ENCODE results near the gene MIGA2.
"Not testable (repeated sequence)": the region's sequence is repeated elsewhere in the genome, so short reads cannot be mapped to it uniquely, and the experiment has no call there.

The MIGA2 gene

GRCh38 chr9:129111528-129112151, 75.2 kb downstream of the MIGA2 start:
- peak overlapping the region; percentile 86 for H3K4me3 ChIP-seq (ENCODE audit: low read depth, low read length)
- TF ChIP-seq CTCF (IDR thresholded peaks at IDR 0.05; ENCODE audit: low read depth, low read length, missing control alignments): no peak
- no peak for DNase-seq (ENCODE audit: low read depth)
- in situ Hi-C loops (cut with HindIII; ENCODE audit: low sequenced_read_pairs): no loop called here

- in situ Hi-C loops (cut with HindIII; ENCODE audit: low sequenced_read_pairs); DNase-seq (ENCODE audit: low read depth): not testable (repeated sequence)
- peak overlapping the region; percentile 86 for H3K4me3 ChIP-seq (ENCODE audit: low read depth, low read length)
Observed at GRCh38 chr9:129112526-129112925, 76.1 kb downstream of the MIGA2 start.

- in situ Hi-C loops (cut with HindIII; ENCODE audit: low sequenced_read_pairs): no loop called here
- no peak for TF ChIP-seq CTCF (IDR thresholded peaks at IDR 0.05; ENCODE audit: low read depth, low read length, missing control alignments)
Observed at GRCh38 chr9:129113645-129114304, 77.3 kb downstream of the MIGA2 start.

GRCh38 chr9:129118799-129119198, 82.4 kb downstream of the MIGA2 start:
- TF ChIP-seq CTCF (IDR thresholded peaks at IDR 0.05; ENCODE audit: low read depth, low read length, missing control alignments): no peak
- H3K4me3 ChIP-seq (ENCODE audit: low read depth, low read length): no peak overlapping the region
- no peak for DNase-seq (ENCODE audit: low read depth)
- in situ Hi-C loops (cut with HindIII; ENCODE audit: low sequenced_read_pairs): no loop called here

More at GRCh38 chr9:129113645-129114304, 77.3 kb downstream of the MIGA2 start:
- no peak overlapping the region for H3K4me3 ChIP-seq (ENCODE audit: low read depth, low read length)
- DNase-seq (ENCODE audit: low read depth): no peak

GRCh38 chr9:129121483-129121882, 85.1 kb downstream of the MIGA2 start:
- TF ChIP-seq CTCF (IDR thresholded peaks at IDR 0.05; ENCODE audit: low read depth, low read length, missing control alignments): no peak
- no peak overlapping the region for H3K4me3 ChIP-seq (ENCODE audit: low read depth, low read length)
- no peak for DNase-seq (ENCODE audit: low read depth)
- in situ Hi-C loops (cut with HindIII; ENCODE audit: low sequenced_read_pairs): no loop called here

Measured in astrocyte of the cerebellum (primary cell).